GM18519 (cell line): ENCODE data around the gene KMT2B.
"Not testable (repeated sequence)": the region's sequence is repeated elsewhere in the genome, so short reads cannot be mapped to it uniquely, and the experiment has no call there.

Source experiments
- ATAC-seq: cut with Tn5 transposase; IDR thresholded peaks from one replicate; pipeline ENCODE4 v1.9.1; 2021; ENCODE audit warnings: mild to moderate bottlenecking, moderate library complexity; ENCODE audit not compliant: unreplicated experiment, low FRiP score

The KMT2B gene

GRCh38 chr19:35717665-35718344 is at the start of gene KMT2B:
TSS of gene KMT2B (plus strand) at chr19:35718003. CDS start at chr19:35718019, 16 bp downstream.
- no peak for ATAC-seq

- ATAC-seq: no peak
Observed at GRCh38 chr19:35669566-35669965, 48.2 kb upstream of the KMT2B start.

- ATAC-seq: no peak
Observed at GRCh38 chr19:35669974-35670373, 47.8 kb upstream of the KMT2B start.

- ATAC-seq: no peak
Observed at GRCh38 chr19:35670686-35671085, 47.1 kb upstream of the KMT2B start.

- ATAC-seq: no peak
Observed at GRCh38 chr19:35671818-35672217, 46.0 kb upstream of the KMT2B start.

GRCh38 chr19:35673121-35673804 is 44.5 kb upstream of the KMT2B start:
- ATAC-seq: no peak

- no peak for ATAC-seq
Observed at GRCh38 chr19:35675589-35676140, 42.1 kb upstream of the KMT2B start.

GRCh38 chr19:35689836-35690235 is 28.0 kb upstream of the KMT2B start:
- ATAC-seq: no peak

GRCh38 chr19:35691106-35691505 is 26.7 kb upstream of the KMT2B start:
- ATAC-seq: not testable (repeated sequence)

GRCh38 chr19:35692010-35692409 is 25.8 kb upstream of the KMT2B start:
- ATAC-seq: no peak

- no peak for ATAC-seq
Observed at GRCh38 chr19:35693422-35693821, 24.4 kb upstream of the KMT2B start.

GRCh38 chr19:35693835-35694599 is 23.8 kb upstream of the KMT2B start:
- ATAC-seq: no peak

- no peak for ATAC-seq
Observed at GRCh38 chr19:35695895-35696422, 21.8 kb upstream of the KMT2B start.

- no peak for ATAC-seq
Observed at GRCh38 chr19:35696835-35697234, 21.0 kb upstream of the KMT2B start.

- ATAC-seq: peak; percentile 90
Observed at GRCh38 chr19:35702223-35703012, 15.4 kb upstream of the KMT2B start.

GRCh38 chr19:35703343-35703742 is 14.5 kb upstream of the KMT2B start:
- ATAC-seq: no peak

- no peak for ATAC-seq
Observed at GRCh38 chr19:35704218-35704617, 13.6 kb upstream of the KMT2B start, which contains the start of gene ZBTB32. TSS of gene ZBTB32 (plus strand) at chr19:35704558. CDS start at chr19:35714627, 10,069 bp downstream.

GRCh38 chr19:35708391-35708790 is 9.4 kb upstream of the KMT2B start:
- ATAC-seq: no peak

GRCh38 chr19:35710784-35711723 is 6.7 kb upstream of the KMT2B start:
- no peak for ATAC-seq
